Activated CD4-positive, alpha-beta T cell treated with anti-CD3 and anti-CD28 coated beads, Interleukin-2, amount 50 U/mL, for 1 hour (primary cell): ENCODE data around the gene AMPH.
A peak's percentile ranks its signal among the peaks of the same experiment; 100 is the strongest.
"Not testable (repeated sequence)": the region's sequence is repeated elsewhere in the genome, so short reads cannot be mapped to it uniquely, and the experiment has no call there.

ENCODE experiments used
- DNase-seq: peaks from one replicate; pipeline ENCODE4 v3.0.0-alpha.2; 2020

The AMPH gene

DNA sequence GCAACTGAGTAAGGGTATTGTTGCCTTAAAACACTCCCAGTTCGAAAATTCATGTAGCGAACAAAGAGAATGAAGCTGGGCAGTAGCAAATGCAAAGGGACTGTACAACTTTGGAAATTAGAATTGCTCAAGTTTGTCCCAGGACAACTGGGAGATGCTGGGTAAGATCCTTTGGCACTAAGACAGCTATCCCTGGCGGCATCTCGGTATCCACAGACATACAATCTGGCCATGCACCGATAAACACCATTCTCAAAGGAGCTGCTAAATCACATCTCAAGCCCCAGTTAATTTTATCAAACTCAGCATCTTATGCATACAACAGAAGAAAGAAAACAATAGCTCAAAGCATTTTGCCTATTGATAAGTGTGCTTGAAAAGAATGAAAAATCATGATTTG lies 177.3 kb downstream of the AMPH start:
- no peak for DNase-seq

DNA sequence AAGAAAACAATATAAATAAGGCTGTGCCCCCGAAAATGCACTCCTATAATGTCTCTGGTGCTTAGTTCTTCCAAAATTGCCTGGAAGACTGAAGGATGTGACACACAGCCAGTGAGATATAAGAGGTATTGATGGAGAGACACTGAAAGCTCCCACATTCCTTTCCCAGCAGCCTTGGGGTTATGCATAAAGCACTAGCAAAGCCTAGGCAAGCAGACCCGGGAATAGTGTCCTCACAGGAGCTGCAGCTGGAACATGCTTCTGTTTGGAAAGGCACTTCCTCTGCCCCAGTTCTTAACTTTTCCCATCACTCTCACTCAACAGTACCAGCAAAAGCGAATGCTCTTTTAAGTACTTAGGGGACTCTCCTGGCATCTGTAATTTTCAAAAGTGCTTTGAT lies 178.0 kb downstream of the AMPH start:
- no peak for DNase-seq

DNA sequence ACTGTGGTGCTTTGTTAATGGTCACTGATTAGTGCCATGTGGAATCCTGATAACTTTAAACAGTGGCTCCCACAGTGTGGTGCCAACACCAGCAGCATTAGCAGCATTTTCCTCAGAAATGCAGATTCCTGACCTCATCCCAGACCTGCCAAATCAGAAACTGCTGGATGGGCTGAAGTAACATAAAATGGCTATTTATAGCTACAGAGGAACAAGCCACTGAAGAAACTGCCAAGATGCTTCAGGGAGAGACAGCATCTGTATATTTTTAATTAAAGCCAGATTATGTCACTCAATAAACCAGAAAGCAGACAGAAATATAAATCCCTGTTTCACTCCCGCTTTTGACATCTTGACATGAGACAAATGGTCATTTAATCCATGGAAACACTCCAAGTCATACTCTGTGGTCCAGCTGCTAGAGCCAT lies 178.5 kb downstream of the AMPH start:
- no peak for DNase-seq

DNA sequence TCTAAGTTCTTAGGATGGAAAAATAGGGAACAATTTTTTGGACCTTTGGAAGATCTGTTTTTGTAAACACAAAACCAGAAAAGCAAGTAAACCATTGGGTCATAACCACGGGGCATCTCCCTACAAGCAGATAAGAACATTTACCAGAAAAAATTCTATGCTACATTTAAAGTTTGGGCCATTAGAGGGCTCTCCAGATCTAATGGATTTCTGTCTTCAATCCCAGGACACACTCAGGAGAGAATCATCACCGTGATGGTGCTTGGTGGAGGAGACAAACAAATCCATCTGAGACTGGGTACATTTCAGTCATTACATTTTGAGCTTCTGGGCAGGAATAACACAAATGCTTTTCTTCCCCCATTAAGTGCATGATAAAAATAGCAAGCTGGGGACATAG lies 179.3 kb downstream of the AMPH start:
- DNase-seq = no peak

DNA sequence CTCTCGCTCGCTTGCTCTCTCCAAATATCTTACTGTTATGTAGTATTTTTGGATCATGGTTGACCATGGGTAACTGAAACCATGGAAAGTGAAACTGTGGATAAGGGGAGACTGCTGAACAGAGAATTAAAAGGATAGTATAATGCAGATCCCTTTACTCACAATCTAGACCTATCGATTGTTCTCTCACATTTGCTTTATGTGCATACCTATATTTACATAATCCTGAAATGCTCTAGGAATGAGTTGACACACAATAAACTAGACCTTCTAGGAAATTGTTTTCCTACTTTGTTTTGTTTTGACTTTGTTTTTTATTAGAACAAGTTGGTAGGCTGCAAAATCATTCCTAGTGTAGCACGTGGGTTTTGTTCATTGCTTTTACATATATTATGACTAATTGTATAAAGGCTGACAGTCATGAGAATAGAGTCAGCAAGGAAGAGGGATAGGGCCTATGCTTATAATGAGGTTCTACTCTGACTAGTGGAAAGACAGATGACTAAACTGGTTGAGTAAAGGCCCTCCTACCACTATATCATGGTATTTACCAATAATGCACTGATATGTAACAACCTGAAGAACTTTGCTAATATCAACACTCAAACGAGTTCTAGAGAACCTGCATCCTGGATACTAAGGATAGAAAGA lies 182.5 kb downstream of the AMPH start:
- DNase-seq = no peak

DNA sequence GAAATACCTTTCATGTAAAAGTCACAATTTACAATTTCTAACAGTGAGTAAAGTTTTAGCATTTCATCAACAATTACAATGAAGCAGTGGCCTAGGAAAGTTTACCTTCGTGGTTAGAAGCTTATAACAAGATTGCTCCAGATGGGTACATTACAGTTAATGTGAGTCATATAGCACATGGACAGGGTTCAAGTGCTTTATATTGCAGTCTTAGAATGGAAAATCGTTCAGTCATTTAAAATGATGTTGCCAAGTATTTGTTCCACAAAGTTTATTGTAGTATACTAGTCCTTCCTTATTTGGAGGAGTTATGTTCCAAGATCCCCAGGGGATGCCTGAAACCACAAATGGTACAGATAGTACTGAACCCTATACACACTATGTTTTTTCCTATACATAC lies 183.1 kb downstream of the AMPH start:
- no peak for DNase-seq

DNA sequence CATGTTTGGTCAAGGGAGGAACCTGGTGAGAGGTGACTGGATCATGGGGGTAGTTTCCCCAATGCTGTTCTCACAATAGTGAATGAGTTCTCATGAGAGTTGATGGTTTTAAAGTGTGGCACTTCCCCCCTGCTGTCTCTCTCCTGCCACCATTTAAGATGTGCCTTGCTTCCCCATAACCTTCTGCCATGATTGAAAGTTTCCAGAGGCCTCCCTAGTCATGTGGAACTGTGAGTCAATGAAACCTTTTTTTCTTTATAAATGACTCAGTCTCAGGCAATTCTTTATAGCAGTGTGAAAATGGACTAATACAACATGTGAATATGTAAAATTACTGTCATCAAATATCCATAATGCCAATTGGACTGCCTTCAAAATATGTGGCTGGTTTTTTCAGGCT lies 192.2 kb downstream of the AMPH start:
- DNase-seq = no peak

DNA sequence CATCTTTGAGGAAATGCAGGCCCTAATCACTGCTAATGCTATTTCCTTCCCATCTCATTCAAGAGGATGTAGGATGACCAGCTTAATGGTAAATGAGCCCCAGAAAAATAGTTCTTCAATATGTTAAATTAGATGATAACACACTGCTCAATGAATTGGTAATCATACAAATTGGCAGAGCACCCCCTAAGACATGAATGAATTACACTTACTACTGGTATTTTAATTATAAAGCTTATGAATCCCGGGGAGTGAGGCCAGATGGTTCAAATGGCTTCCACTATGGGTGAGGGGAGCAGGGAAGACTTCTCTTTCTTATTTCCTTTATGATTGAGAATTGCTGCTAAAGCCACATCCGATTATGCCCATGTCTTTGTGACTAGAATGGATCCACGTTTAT lies 198.5 kb downstream of the AMPH start:
- no peak for DNase-seq

DNA sequence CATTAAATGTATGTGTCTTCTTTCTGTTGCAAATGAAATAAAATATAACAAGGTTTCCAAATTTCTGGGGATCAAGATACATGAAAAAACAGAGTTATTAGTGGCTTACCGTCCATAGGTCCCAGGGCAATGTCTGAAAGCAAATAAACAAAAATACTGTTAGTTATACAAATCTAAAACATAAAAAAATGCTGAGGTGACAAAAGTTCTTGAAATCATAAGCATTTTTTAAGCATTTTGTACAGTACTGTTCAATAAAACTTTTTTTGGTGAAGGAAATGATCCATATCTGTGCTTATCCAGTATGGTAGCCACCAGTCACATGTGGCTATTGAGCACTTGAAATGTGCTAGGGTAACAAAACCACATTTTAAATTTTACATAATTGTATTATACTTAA lies 199.1 kb downstream of the AMPH start:
- DNase-seq = no peak

DNA sequence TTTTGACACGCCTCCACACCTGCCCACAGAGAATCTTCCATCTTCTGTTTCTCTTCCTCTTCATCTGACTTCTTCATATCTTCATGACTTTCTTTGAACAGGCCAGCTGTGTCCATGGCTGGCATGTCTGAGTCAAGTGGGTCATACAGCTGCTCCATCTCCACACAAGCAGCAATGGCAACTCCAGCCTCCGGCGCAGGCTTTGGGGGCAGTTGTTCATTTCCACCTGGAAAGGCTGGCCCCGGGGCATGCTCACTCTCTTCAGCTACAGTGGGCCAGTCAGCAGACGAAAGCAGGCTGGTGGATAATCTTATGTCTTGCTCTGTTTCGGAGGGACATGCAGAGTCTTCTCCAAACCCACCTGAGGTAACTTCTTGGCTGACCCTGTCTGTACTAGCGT lies 202.1 kb downstream of the AMPH start:
- DNase-seq = no peak

DNA sequence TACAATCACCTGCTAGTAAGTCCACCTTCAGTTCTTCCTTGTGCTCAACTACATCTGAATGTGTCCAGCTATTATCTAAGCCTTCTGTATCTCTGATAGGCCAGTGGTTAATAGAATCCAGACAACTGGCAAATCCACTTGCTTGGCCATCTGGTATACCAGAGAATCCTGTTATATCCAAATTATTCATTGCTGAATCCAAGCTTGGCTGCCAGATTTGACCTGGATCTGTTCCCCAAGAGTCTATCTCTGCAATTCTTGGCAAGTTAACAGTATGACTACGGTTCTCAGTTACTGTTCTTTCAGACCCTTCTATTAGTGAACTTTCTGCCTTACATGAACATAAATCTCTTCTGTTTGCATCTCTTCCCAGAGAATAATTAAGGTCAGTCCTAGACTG lies 203.1 kb downstream of the AMPH start:
- no peak for DNase-seq

DNA sequence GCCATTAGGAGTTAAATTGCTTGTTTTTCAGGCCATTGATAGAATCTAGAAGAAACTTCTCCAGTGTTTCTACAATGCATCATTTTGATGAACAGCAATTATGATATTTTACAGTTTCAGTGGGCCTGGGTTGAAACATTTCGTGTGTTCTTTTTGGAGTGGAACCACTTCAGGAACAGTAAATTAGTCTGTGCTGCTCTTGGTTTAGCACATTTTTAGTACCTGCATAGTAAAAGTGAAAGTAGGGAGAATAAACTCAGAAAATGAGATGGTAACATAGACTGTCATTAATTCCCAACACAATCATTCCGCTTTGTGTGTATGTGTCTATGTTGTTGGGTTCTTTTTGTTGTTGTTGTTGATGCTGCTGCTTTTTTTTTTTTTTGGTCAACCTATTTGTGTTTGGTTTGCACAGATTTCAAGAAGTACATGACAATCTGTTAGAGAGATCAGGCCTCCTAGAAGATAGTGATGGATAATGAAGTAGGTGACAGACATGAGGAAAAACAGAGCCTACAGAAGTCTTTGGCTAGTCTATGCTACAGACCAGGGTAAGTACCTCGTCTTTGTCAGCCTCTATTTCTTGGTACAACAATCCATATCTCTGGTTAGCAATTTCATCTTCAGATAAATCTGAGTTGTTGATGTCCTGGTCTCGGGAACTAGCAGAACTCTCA lies 203.8 kb downstream of the AMPH start:
- no peak for DNase-seq

DNA sequence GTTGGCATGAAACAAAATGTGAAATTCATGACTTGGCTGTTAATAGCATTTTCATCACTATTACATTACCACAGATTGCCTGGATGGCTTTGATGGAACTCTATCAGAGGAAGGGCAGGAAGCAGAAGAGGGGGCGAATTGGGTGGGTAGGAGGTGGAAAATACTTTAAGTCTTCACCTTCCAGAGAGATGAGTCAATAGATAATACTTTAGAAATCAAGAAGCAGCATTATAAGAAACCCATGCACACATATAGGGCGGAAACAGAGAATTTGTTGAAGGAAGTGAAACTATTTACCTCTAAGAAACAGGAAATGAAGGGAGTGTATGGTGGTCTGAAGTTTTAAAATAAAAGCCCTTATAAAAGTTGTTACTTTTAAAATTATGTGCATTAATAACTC lies 205.7 kb downstream of the AMPH start:
- DNase-seq = no peak

DNA sequence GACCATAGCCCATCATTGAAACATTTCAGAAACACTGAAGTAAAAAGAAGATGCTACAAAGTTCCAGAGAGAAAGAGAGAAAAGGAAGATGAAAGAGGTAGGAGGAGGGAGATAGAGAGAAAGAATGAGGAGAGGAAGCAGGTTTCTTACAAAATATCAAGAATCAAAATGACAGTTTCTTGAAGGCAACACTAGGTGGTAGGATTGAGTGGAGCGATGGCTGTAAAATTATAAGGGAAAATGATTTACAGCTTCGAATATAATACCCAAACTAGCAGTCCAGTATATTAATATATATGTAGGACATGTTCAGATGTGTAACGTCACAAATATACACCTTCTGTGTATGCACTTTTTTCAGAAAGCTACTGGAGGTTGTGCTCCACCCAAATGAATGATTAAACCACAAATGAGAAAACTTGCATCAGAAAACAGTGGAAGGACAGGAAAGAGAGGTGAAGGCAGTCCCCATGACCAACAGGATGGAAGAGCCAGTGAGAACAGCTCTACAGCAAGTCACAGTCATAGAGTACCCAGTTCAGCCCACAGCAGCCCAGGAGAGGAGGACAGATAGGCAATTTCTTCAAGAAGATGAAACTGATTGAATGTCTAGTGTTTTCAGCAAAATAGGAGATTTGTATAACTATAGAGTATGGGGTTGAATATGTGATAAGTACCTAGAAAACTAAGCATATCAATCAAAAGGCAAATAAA lies 206.3 kb downstream of the AMPH start:
- no peak for DNase-seq

DNA sequence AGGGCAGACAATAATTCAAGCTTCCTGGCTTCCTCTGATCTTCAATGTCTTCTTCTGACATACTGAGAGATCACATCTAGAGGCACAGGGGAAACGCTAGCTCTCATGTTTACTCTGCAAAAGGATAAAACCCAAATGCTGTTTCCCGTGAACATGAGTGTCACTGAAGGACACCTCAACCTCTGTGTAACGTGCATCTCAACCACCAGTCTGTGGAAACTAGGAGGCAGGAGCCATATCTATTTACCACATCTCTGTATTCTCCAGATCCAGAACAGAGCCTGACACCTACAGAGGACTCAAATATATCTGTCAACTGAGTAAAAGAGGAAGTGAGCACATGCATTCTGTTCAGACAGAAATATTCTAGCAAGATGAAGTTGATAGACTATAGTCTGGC lies 217.4 kb downstream of the AMPH start:
- no peak for DNase-seq

DNA sequence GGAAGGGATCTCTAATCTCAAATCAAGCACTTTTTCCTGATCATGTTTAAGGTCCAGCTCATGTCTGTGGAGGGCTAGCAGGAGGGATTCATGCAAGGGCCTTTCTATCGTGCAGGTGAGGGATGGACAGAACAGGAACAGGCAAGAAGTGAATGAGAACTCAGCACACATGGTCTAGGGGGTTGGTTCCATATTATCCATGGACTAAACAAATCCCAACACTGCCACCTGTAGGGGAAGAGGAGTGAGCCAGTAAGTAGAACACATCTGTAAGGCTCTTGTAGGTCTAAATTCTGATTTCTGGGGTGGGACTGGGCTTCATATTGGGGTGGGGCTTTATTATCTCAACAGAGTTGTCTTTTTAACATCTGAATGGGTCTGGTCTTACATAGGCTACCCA lies 219.8 kb downstream of the AMPH start:
- no peak for DNase-seq

DNA sequence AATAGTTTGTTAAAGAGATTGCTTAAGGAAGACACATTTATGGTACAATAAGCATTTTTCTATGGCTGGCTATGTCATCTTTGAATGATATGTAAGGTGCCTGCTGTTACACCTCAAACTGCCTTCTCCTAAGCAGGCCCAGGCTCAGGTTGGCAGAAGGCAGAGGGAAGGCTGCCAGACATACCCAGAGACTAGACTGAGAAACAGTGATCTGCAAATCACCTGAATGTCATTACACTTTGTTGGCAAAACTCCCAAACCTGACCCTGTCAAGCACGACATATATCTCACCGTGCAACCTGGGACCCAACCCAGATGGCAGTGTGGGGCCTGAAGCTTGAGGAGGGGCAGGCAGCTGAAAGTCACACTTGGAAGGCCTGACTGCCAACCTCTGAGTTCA lies 221.1 kb downstream of the AMPH start:
- no peak for DNase-seq

DNA sequence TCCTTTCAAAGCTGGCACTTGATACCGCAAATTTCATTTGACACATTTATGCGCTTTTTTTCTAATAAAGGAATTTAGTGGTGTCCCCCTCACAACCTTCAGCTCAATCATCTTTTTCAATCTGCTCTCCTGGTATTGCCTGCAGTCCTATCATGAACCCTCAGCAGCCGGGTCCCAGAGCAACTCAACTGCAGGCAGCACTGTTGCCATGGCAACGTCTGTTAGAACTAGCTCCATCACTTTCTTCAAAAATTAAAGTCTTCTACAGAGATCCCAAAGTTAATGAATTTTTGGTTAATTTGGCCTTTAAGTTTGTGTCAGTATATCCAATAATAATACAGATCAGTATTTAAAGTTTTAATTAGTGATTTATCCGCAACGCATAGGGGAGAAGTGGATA lies 221.6 kb downstream of the AMPH start:
- no peak for DNase-seq

DNA sequence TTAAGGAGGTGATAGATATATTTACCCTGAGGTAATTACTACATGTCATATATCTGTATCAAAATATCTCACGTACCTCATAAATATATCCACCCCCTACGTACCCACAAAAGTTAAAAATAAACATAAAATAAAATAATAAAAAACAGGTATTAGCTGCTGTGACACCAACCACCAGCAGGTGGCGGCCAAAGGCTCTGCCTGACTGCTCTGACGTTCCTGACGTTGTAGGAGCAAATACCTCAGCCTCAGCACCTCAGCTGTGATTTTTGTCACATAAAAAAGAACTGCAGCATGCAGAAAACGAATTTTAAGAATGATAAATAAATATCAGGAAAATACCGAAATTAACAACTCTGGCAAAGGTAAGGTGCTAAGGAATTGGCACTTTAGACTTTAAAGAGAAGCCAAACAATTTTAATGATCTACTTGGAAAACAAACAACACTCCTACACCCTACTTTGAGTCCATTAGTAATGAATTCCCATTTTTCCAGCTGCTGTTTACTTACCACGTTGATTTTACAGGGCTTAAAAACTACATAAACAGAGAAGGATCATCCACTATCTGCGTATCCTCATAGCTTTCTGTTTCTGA lies 232.3 kb downstream of the AMPH start:
- DNase-seq = peak; percentile 57

DNA sequence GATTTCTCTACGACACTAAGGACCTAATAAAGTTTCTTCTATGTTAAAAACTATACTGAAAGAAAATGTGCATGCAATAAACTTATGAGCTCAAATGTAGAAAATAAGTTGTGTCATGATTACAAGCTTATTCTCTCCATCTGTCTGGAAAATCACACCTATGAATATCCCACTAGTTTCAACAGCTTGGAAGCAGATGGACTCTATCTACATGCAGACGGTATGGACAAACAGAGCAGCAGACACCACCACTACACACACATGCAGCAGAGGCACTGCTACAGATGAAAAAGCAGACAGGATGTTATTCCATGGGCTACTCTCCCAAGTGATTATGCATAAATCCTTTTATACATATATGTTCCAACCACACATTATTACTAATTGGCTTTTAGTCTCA lies 234.3 kb downstream of the AMPH start:
- DNase-seq = no peak

DNA sequence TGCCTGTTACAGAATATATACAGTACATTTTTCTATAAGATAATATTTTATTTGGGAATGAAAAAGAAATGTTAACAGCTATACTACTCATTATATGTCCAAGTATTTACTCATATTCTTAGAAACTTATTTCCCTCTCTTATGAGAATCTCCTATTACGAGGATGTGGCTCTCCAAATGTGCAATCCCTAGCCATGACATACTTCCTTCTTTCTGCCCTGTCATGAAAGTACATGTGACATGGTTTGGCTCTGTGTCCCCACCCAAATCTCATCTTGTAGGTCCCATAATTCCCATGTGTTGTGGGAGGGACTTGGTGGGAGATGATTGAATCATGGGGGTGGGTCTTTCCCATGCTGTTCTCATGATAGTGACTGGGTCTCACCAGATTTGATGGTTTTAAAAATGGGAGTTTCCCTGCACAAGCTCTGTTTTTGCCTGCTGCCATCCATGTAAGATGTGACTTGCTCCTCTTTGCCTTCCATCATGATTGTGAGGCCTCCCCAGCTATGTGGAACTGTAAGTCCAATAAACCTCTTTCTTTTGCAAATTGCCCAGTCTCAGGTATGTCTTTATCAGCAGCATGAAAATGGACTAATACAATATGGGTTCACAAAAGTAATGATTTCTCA lies 235.1 kb downstream of the AMPH start:
- DNase-seq = not testable (repeated sequence)

DNA sequence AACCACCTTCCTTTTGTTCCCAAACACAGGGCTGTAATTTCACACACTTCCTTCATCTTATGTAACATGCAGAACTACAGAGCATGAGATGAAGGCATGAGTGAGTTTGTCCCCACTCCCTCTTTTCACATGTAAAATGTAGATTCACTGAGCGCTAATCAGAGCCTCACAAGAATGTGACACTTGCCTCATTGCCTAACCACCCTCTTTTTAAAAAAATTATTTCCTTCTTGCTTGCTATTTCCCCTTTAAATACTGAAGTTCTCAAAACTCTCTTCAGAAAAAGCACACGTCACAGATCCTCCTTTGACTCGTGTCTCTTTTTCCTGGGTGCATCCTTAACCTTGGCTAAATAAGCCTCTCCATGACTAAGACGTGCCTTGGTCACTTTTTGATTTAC lies 236.5 kb downstream of the AMPH start:
- no peak for DNase-seq

DNA sequence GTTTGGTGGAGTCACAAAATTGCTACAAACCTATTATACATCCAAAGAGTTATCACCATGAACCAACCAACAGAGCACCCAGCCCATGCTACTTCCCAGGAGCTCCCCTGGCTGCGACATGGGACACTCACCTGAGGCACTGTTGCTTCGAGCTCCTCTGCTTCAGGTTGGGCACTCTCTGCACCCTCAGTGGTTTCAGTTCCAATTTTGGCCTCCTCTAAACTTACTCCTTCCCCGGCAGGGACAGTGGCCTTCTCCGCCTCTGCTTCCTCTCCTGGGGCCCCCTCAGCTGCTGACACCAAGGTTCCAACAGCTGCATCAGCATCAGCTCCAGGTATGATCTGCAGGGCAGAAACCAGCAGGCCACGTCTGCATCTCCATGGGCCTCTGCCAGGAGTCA lies 237.3 kb downstream of the AMPH start:
- DNase-seq = no peak

DNA sequence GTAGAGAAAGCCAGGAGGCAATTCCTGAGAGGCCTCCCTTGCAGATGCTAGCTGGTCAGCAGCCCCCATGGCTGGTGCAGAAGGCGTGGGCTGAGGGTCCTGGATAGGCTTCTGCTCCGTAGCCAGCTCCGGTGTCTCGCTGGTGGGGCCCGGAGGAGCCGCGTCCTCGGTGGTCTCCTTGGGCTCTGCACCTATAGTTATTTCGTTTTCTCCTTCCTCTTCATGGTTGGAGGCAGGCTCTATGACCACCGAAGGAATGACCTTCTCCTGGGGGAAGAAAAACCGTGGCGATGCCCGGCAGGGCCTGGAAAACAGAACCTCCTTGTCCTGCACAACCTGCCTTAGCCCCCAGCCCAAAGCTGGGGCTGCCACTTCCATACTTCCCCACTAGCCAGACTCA lies 239.4 kb downstream of the AMPH start:
- DNase-seq = no peak
